Liver (tissue), 3 donors: ENCODE results near the gene GRM3.

Experiments
- SP1 ChIP-seq: IDR thresholded peaks from 2 replicates; pipeline ENCODE4 v1.6.1; 2018; ENCODE audit warnings: antibody characterized with exemption, mild to moderate bottlenecking
- TF ChIP-seq, protein P1 (sequence below): fragments of 150-350 bp; IDR thresholded peaks from 2 replicates; pipeline ENCODE4 v1.5.1; 2017; ENCODE audit warnings: improper control_type of control experiment, low read depth, low read length; ENCODE audit not compliant: missing input control
- TF ChIP-seq, protein P2 (sequence below): IDR thresholded peaks from 2 replicates; pipeline ENCODE4 v1.6.1; 2016; ENCODE audit warnings: antibody characterized with exemption
- TF ChIP-seq, protein P3 (sequence below): IDR thresholded peaks from 2 replicates; pipeline ENCODE4 v1.6.1; 2016; ENCODE audit warnings: antibody characterized with exemption
- donor health status: healthy.
- donor health status: healthy.

DNA sequence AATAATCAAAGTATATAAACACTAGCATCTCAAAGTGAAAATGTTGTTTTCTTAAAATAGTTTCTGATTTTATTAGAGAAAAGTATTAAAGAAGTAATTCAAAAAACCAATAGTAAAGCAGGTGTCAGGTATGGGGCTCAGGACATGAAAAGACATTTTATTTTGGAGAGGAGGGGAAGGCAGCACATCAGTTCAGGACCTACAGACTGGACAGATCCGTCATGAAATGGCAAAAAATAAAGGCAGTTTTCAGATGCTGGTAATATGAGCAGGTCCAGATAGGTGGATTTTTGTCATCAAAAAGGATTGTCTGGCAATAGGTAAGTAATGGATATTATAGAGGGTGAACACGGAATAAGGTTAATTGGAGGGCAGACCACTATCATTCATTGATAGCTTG is 49.0 kb downstream of the GRM3 start:
- TF ChIP-seq, protein P1, sequence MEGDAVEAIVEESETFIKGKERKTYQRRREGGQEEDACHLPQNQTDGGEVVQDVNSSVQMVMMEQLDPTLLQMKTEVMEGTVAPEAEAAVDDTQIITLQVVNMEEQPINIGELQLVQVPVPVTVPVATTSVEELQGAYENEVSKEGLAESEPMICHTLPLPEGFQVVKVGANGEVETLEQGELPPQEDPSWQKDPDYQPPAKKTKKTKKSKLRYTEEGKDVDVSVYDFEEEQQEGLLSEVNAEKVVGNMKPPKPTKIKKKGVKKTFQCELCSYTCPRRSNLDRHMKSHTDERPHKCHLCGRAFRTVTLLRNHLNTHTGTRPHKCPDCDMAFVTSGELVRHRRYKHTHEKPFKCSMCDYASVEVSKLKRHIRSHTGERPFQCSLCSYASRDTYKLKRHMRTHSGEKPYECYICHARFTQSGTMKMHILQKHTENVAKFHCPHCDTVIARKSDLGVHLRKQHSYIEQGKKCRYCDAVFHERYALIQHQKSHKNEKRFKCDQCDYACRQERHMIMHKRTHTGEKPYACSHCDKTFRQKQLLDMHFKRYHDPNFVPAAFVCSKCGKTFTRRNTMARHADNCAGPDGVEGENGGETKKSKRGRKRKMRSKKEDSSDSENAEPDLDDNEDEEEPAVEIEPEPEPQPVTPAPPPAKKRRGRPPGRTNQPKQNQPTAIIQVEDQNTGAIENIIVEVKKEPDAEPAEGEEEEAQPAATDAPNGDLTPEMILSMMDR = no peak
- TF ChIP-seq, protein P2, sequence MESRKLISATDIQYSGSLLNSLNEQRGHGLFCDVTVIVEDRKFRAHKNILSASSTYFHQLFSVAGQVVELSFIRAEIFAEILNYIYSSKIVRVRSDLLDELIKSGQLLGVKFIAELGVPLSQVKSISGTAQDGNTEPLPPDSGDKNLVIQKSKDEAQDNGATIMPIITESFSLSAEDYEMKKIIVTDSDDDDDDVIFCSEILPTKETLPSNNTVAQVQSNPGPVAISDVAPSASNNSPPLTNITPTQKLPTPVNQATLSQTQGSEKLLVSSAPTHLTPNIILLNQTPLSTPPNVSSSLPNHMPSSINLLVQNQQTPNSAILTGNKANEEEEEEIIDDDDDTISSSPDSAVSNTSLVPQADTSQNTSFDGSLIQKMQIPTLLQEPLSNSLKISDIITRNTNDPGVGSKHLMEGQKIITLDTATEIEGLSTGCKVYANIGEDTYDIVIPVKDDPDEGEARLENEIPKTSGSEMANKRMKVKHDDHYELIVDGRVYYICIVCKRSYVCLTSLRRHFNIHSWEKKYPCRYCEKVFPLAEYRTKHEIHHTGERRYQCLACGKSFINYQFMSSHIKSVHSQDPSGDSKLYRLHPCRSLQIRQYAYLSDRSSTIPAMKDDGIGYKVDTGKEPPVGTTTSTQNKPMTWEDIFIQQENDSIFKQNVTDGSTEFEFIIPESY = no peak
- TF ChIP-seq SP1 = no peak
- TF ChIP-seq, protein P3, sequence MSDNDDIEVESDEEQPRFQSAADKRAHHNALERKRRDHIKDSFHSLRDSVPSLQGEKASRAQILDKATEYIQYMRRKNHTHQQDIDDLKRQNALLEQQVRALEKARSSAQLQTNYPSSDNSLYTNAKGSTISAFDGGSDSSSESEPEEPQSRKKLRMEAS = no peak
